WTC11 (cell line): ENCODE data around the gene ITGA1.

Experiments used
- CBFB ChIP-seq: sonication (generic); formaldehyde crosslinking; IDR thresholded peaks from 2 replicates; pipeline ENCODE4 v1.8.1; 2022; ENCODE audit warnings: mild to moderate bottlenecking, low read depth, missing genetic modification reagents
- CREB1 ChIP-seq: sonication (generic); formaldehyde crosslinking; IDR thresholded peaks from 2 replicates; pipeline ENCODE4 v1.8.0; 2023; ENCODE audit warnings: mild to moderate bottlenecking, missing genetic modification reagents
- IRF2 ChIP-seq: sonication (generic); formaldehyde crosslinking; IDR thresholded peaks from 2 replicates; pipeline ENCODE4 v1.8.0; 2022; ENCODE audit warnings: low read depth, missing genetic modification reagents, borderline replicate concordance
- JUN ChIP-seq: sonication (generic); formaldehyde crosslinking; IDR thresholded peaks from 2 replicates; pipeline ENCODE4 v1.8.0; 2023; ENCODE audit warnings: mild to moderate bottlenecking, missing genetic modification reagents
- KAT7 ChIP-seq: sonication (generic); formaldehyde crosslinking; IDR thresholded peaks from 2 replicates; pipeline ENCODE4 v1.8.1; 2023; ENCODE audit warnings: missing genetic modification reagents, mild to moderate bottlenecking, borderline replicate concordance
- TP53 ChIP-seq: sonication (generic); formaldehyde crosslinking; IDR thresholded peaks from 2 replicates; pipeline ENCODE4 v1.8.1; 2023; ENCODE audit warnings: mild to moderate bottlenecking, missing genetic modification reagents
- ZNF232 ChIP-seq: sonication (generic); formaldehyde crosslinking; IDR thresholded peaks from 2 replicates; pipeline ENCODE4 v1.8.0; 2022; ENCODE audit warnings: mild to moderate bottlenecking, missing genetic modification reagents
- ZNF416 ChIP-seq: fragments of 250-450 bp; sonication (Bioruptor Pico); IDR thresholded peaks from 2 replicates; pipeline ENCODE4 v1.9.0; 2021; ENCODE audit warnings: mild to moderate bottlenecking, inconsistent platforms
- TF ChIP-seq, protein P1 (sequence below): fragments of 200-600 bp; IDR thresholded peaks from 2 replicates; pipeline ENCODE4 v1.8.0; 2022; ENCODE audit warnings: antibody characterized with exemption
- TF ChIP-seq, protein P2 (sequence below): sonication (generic); formaldehyde crosslinking; IDR thresholded peaks from 2 replicates; pipeline ENCODE4 v1.8.0; 2022; ENCODE audit warnings: mild to moderate bottlenecking, missing genetic modification reagents
- TF ChIP-seq, protein P3 (sequence below): sonication (generic); formaldehyde crosslinking; IDR thresholded peaks from 2 replicates; pipeline ENCODE4 v1.8.1; 2023; ENCODE audit warnings: mild to moderate bottlenecking, moderate library complexity, missing genetic modification reagents
- TF ChIP-seq, protein P4 (sequence below): sonication (generic); formaldehyde crosslinking; IDR thresholded peaks from 2 replicates; pipeline ENCODE4 v1.8.1; 2022; ENCODE audit warnings: mild to moderate bottlenecking, missing genetic modification reagents, moderate library complexity, borderline replicate concordance
- TF ChIP-seq, protein P5 (sequence below): sonication (generic); formaldehyde crosslinking; conservative IDR thresholded peaks from 2 replicates; pipeline ENCODE4 v1.8.1; 2023; ENCODE audit warnings: mild to moderate bottlenecking, low read depth, missing genetic modification reagents, moderate library complexity
- TF ChIP-seq, protein P6 (sequence below): sonication (generic); formaldehyde crosslinking; IDR thresholded peaks from 2 replicates; pipeline ENCODE4 v1.8.0; 2022; ENCODE audit warnings: mild to moderate bottlenecking, missing genetic modification reagents

DNA sequence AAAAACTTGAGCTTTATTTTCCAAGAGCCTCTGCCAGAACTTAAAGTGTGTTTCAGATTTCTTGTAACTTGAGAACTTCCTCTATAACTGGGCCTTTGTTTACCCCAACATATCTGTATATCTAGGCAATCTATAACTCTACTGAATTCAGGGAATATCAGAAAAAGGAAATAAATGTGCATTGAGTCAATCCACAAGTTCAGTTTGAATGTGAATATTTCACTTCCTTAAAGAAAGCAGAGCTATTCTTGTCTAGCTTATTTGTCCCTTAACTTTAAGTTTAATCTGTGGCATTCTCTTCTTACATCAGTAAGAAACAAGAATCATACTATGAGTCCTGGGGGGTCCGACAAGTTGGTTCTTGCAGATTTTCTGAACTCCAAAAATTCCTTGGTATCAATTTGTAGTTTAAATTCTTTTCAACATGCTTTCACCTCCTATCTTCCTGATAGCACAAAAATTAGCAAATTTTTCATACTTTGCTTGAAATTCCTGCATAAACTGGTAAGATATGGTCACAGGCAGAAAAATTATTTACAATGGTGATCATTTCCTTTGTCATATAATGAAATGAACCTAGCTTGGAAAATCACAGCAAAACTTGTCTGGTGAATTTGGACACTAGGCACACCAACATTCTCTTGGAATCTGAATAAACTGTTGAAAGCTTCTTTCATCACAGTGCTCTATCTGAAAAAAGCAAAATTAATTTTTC lies 19.8 kb upstream of the ITGA1 start:
- TF ChIP-seq, protein P1, sequence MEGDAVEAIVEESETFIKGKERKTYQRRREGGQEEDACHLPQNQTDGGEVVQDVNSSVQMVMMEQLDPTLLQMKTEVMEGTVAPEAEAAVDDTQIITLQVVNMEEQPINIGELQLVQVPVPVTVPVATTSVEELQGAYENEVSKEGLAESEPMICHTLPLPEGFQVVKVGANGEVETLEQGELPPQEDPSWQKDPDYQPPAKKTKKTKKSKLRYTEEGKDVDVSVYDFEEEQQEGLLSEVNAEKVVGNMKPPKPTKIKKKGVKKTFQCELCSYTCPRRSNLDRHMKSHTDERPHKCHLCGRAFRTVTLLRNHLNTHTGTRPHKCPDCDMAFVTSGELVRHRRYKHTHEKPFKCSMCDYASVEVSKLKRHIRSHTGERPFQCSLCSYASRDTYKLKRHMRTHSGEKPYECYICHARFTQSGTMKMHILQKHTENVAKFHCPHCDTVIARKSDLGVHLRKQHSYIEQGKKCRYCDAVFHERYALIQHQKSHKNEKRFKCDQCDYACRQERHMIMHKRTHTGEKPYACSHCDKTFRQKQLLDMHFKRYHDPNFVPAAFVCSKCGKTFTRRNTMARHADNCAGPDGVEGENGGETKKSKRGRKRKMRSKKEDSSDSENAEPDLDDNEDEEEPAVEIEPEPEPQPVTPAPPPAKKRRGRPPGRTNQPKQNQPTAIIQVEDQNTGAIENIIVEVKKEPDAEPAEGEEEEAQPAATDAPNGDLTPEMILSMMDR = no peak
- TF ChIP-seq TP53 (no peak), ZNF232 (CRISPR knock-in tag) (no peak), ZNF416 (no peak), JUN (no peak), IRF2 (CRISPR knock-in tag) (no peak), CBFB (CRISPR knock-in tag) (no peak), CREB1 (CRISPR knock-in tag) (no peak), KAT7 (CRISPR knock-in tag) (no peak)
- TF ChIP-seq, protein P2, sequence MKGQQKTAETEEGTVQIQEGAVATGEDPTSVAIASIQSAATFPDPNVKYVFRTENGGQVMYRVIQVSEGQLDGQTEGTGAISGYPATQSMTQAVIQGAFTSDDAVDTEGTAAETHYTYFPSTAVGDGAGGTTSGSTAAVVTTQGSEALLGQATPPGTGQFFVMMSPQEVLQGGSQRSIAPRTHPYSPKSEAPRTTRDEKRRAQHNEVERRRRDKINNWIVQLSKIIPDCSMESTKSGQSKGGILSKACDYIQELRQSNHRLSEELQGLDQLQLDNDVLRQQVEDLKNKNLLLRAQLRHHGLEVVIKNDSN (CRISPR knock-in tag) = no peak
- TF ChIP-seq, protein P3, sequence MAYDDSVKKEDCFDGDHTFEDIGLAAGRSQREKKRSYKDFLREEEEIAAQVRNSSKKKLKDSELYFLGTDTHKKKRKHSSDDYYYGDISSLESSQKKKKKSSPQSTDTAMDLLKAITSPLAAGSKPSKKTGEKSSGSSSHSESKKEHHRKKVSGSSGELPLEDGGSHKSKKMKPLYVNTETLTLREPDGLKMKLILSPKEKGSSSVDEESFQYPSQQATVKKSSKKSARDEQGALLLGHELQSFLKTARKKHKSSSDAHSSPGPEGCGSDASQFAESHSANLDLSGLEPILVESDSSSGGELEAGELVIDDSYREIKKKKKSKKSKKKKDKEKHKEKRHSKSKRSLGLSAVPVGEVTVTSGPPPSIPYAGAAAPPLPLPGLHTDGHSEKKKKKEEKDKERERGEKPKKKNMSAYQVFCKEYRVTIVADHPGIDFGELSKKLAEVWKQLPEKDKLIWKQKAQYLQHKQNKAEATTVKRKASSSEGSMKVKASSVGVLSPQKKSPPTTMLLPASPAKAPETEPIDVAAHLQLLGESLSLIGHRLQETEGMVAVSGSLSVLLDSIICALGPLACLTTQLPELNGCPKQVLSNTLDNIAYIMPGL (CRISPR knock-in tag) = no peak
- TF ChIP-seq, protein P4, sequence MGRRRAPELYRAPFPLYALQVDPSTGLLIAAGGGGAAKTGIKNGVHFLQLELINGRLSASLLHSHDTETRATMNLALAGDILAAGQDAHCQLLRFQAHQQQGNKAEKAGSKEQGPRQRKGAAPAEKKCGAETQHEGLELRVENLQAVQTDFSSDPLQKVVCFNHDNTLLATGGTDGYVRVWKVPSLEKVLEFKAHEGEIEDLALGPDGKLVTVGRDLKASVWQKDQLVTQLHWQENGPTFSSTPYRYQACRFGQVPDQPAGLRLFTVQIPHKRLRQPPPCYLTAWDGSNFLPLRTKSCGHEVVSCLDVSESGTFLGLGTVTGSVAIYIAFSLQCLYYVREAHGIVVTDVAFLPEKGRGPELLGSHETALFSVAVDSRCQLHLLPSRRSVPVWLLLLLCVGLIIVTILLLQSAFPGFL (CRISPR knock-in tag) = no peak
- TF ChIP-seq, protein P5, sequence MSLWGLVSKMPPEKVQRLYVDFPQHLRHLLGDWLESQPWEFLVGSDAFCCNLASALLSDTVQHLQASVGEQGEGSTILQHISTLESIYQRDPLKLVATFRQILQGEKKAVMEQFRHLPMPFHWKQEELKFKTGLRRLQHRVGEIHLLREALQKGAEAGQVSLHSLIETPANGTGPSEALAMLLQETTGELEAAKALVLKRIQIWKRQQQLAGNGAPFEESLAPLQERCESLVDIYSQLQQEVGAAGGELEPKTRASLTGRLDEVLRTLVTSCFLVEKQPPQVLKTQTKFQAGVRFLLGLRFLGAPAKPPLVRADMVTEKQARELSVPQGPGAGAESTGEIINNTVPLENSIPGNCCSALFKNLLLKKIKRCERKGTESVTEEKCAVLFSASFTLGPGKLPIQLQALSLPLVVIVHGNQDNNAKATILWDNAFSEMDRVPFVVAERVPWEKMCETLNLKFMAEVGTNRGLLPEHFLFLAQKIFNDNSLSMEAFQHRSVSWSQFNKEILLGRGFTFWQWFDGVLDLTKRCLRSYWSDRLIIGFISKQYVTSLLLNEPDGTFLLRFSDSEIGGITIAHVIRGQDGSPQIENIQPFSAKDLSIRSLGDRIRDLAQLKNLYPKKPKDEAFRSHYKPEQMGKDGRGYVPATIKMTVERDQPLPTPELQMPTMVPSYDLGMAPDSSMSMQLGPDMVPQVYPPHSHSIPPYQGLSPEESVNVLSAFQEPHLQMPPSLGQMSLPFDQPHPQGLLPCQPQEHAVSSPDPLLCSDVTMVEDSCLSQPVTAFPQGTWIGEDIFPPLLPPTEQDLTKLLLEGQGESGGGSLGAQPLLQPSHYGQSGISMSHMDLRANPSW = no peak
- TF ChIP-seq, protein P6, sequence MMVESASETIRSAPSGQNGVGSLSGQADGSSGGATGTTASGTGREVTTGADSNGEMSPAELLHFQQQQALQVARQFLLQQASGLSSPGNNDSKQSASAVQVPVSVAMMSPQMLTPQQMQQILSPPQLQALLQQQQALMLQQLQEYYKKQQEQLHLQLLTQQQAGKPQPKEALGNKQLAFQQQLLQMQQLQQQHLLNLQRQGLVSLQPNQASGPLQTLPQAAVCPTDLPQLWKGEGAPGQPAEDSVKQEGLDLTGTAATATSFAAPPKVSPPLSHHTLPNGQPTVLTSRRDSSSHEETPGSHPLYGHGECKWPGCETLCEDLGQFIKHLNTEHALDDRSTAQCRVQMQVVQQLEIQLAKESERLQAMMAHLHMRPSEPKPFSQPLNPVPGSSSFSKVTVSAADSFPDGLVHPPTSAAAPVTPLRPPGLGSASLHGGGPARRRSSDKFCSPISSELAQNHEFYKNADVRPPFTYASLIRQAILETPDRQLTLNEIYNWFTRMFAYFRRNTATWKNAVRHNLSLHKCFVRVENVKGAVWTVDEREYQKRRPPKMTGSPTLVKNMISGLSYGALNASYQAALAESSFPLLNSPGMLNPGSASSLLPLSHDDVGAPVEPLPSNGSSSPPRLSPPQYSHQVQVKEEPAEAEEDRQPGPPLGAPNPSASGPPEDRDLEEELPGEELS (CRISPR knock-in tag) = no peak
